WTC11 (cell line): ENCODE results near the gene RGCC. TPM values are rescaled to one million over a fixed set of nuclear protein-coding genes. Genes with fewer than 3 reads are reported as not detected.

Source experiments
- ATAC-seq: fragments of 200-7000 bp; cut with Tn5 transposase; 2 replicates; pipeline ENCODE4 v1.10.0; 2021; ENCODE audit warnings: mild to moderate bottlenecking, moderate library complexity
- CTCF ChIA-PET: fragments of 300-600 bp; sonication (Branson Sonifier 250); formaldehyde crosslinking; loops from one replicate; lab custom pipeline; 2021; ENCODE audit warnings: antibody characterized with exemption; lab: Charles Lee
- POLR2A ChIA-PET: fragments of 350-600 bp; sonication (Branson Sonifier 250); formaldehyde crosslinking; loops from one replicate; lab custom pipeline; 2021; ENCODE audit warnings: antibody characterized with exemption; lab: Charles Lee
- DNase-seq: peaks from one replicate; pipeline ENCODE4 v3.0.0; 2021; ENCODE audit warnings: low spot score
- H3K27ac Mint-ChIP-seq: 2 replicates; pipeline ENCODE4 v1.8.0; 2021; ENCODE audit warnings: mixed read lengths
- H3K27me3 Mint-ChIP-seq: 2 replicates; pipeline ENCODE4 v1.8.0; 2021; ENCODE audit warnings: low read depth, mild to moderate bottlenecking, moderate library complexity, mixed read lengths
- H3K36me3 Mint-ChIP-seq: 2 replicates; pipeline ENCODE4 v1.8.0; 2021; ENCODE audit warnings: mixed read lengths
- H3K4me1 Mint-ChIP-seq: 2 replicates; pipeline ENCODE4 v1.8.0; 2022; ENCODE audit warnings: mixed read lengths
- H3K4me3 Mint-ChIP-seq: 2 replicates; pipeline ENCODE4 v1.8.0; 2021; ENCODE audit warnings: mild to moderate bottlenecking, moderate library complexity, mixed read lengths
- H3K9me3 Mint-ChIP-seq: 2 replicates; pipeline ENCODE4 v1.8.0; 2021; ENCODE audit warnings: mixed read lengths
- ERG ChIP-seq: fragments of 250-450 bp; sonication (Bioruptor Pico); IDR thresholded peaks from 2 replicates; pipeline ENCODE4 v1.8.0; 2021; ENCODE audit warnings: mild to moderate bottlenecking
- FOXJ3 ChIP-seq: sonication (generic); formaldehyde crosslinking; IDR thresholded peaks from 2 replicates; pipeline ENCODE4 v1.9.0; 2021; ENCODE audit warnings: missing genetic modification reagents, mild to moderate bottlenecking, borderline replicate concordance
- HMGA2 ChIP-seq: fragments of 250-450 bp; sonication (Bioruptor Pico); IDR thresholded peaks from 2 replicates; pipeline ENCODE4 v1.4.0; 2021; ENCODE audit warnings: mild to moderate bottlenecking, moderate library complexity
- KAT7 ChIP-seq: sonication (generic); formaldehyde crosslinking; IDR thresholded peaks from 2 replicates; pipeline ENCODE4 v1.8.1; 2023; ENCODE audit warnings: missing genetic modification reagents, mild to moderate bottlenecking, borderline replicate concordance
- NFE2L1 ChIP-seq: sonication (generic); formaldehyde crosslinking; IDR thresholded peaks from 2 replicates; pipeline ENCODE4 v1.8.1; 2023; ENCODE audit warnings: missing genetic modification reagents
- NFYB ChIP-seq: sonication (generic); formaldehyde crosslinking; conservative IDR thresholded peaks from 2 replicates; pipeline ENCODE4 v1.8.0; 2022; ENCODE audit warnings: low read depth, missing genetic modification reagents
- OVOL2 ChIP-seq: fragments of 250-450 bp; sonication (Bioruptor Pico); IDR thresholded peaks from 2 replicates; pipeline ENCODE4 v1.9.0; 2021; ENCODE audit warnings: mild to moderate bottlenecking, borderline replicate concordance
- PRDM15 ChIP-seq: sonication (generic); formaldehyde crosslinking; IDR thresholded peaks from 2 replicates; pipeline ENCODE4 v1.8.0; 2022; ENCODE audit warnings: missing genetic modification reagents
- PREB ChIP-seq: sonication (generic); formaldehyde crosslinking; IDR thresholded peaks from 2 replicates; pipeline ENCODE4 v1.8.1; 2022; ENCODE audit warnings: mild to moderate bottlenecking, missing genetic modification reagents, moderate library complexity, borderline replicate concordance
- RORB ChIP-seq: fragments of 250-450 bp; sonication (Bioruptor Pico); IDR thresholded peaks from 2 replicates; pipeline ENCODE4 v1.9.0; 2021; ENCODE audit warnings: mild to moderate bottlenecking
- SMAD3 ChIP-seq: sonication (generic); formaldehyde crosslinking; IDR thresholded peaks from 2 replicates; pipeline ENCODE4 v1.8.0; 2022; ENCODE audit warnings: missing genetic modification reagents, mild to moderate bottlenecking, borderline replicate concordance
- TEAD4 ChIP-seq: sonication (generic); formaldehyde crosslinking; IDR thresholded peaks from 2 replicates; pipeline ENCODE4 v1.8.0; 2022; ENCODE audit warnings: mild to moderate bottlenecking, missing genetic modification reagents
- ZNF138 ChIP-seq: sonication (generic); formaldehyde crosslinking; conservative IDR thresholded peaks from 2 replicates; pipeline ENCODE4 v1.8.1; 2022; ENCODE audit warnings: mild to moderate bottlenecking, moderate library complexity, missing genetic modification reagents
- ZNF263 ChIP-seq: sonication (generic); formaldehyde crosslinking; IDR thresholded peaks from 2 replicates; pipeline ENCODE4 v1.8.1; 2022; ENCODE audit warnings: low read depth, mild to moderate bottlenecking, moderate library complexity, missing genetic modification reagents
- ZNF512 ChIP-seq: sonication (generic); formaldehyde crosslinking; IDR thresholded peaks from 2 replicates; pipeline ENCODE4 v1.8.1; 2022; ENCODE audit warnings: missing genetic modification reagents, borderline replicate concordance
- total RNA-seq: library from RNA; stranded (reverse); gene quantifications from 3 replicates; pipeline ENCODE4 v1.2.3, GENCODE V29; 2021

The RGCC gene
- total RNA-seq, 1 experiment from 2014 or later: 0.48 TPM

- DNase-seq (no peak), ATAC-seq (no peak)
- Mint-ChIP-seq H3K27me3 (peaks cover 5% of the 10 kb centered on the region), H3K36me3 (no peaks in the 10 kb centered on the region), H3K4me1 (no peaks in the 10 kb centered on the region), H3K9me3 (no peaks in the 10 kb centered on the region), H3K27ac (no peak overlapping the region), H3K4me3 (no peak overlapping the region)
- CTCF ChIA-PET: interaction anchor here (1.0 kb wide), 1 partner anchor 112 kb away, joined by 3 read pairs; no protein-coding TSS in a partner anchor
- peak; percentile 66 for TF ChIP-seq PRDM15 (CRISPR knock-in tag)
- TF ChIP-seq NFE2L1 (CRISPR knock-in tag): no peak
- POLR2A ChIA-PET: no interaction called here
These were observed 39.3 kb downstream of the RGCC start for GRCh38 chr13:41496420-41497234.

GRCh38 chr13:41497436-41497835 is 40.1 kb downstream of the RGCC start:
- Mint-ChIP-seq H3K4me1 (peaks cover 3% of the 10 kb centered on the region; the same call in 1 of the 2 replicates), H3K27ac (no peak overlapping the region), H3K4me3 (no peak overlapping the region), H3K27me3 (peaks cover 5% of the 10 kb centered on the region), H3K36me3 (no peaks in the 10 kb centered on the region), H3K9me3 (no peaks in the 10 kb centered on the region)
- DNase-seq (no peak), ATAC-seq (no peak)
- TF ChIP-seq SMAD3 (CRISPR knock-in tag) (no peak), FOXJ3 (CRISPR knock-in tag) (no peak), ERG (no peak), NFYB (CRISPR knock-in tag) (no peak), TEAD4 (no peak), HMGA2 (no peak), ZNF263 (CRISPR knock-in tag) (no peak), OVOL2 (no peak), RORB (no peak), PRDM15 (CRISPR knock-in tag) (no peak), PREB (CRISPR knock-in tag) (no peak), ZNF138 (CRISPR knock-in tag) (no peak), ZNF512 (CRISPR knock-in tag) (no peak), KAT7 (no peak)
- ChIA-PET CTCF (no interaction called here), POLR2A (no interaction called here)
